HG03342 (cell line): Measurements from ENCODE around the gene MYO1D.

Experiments
- ATAC-seq: cut with Tn5 transposase; IDR thresholded peaks from one replicate; pipeline ENCODE4 v1.9.1; 2021; ENCODE audit warnings: mild to moderate bottlenecking, moderate library complexity; ENCODE audit not compliant: unreplicated experiment

The MYO1D gene

GRCh38 chr17:32784113-32784512, 92.8 kb downstream of the MYO1D start:
- no peak for ATAC-seq

- no peak for ATAC-seq
Measured at GRCh38 chr17:32783602-32784001, 93.3 kb downstream of the MYO1D start.

GRCh38 chr17:32780721-32781120, 96.2 kb downstream of the MYO1D start:
- no peak for ATAC-seq

GRCh38 chr17:32777922-32778321, 99.0 kb downstream of the MYO1D start:
- ATAC-seq, result no peak

DNA sequence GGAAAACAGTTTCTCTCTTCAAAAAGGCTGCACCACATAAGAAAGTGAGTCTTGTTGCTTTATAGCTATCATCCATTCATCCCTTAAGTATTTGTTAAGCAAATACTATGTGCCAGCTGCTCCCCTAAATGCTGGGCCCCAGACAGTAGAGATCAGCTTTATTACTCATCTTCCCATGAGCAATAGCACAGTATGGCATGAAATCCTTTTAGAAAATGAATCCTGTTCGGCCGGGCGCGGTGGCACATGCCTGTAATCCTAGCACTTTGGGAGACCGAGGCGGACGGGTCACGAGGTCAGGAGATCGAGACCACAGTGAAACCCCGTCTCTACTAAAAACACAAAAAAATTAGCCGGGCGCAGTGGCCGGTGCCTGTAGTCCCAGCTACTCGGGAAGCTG, 99.5 kb downstream of the MYO1D start:
- no peak for ATAC-seq

GRCh38 chr17:32774695-32775084, 102.2 kb downstream of the MYO1D start:
- no peak for ATAC-seq

DNA sequence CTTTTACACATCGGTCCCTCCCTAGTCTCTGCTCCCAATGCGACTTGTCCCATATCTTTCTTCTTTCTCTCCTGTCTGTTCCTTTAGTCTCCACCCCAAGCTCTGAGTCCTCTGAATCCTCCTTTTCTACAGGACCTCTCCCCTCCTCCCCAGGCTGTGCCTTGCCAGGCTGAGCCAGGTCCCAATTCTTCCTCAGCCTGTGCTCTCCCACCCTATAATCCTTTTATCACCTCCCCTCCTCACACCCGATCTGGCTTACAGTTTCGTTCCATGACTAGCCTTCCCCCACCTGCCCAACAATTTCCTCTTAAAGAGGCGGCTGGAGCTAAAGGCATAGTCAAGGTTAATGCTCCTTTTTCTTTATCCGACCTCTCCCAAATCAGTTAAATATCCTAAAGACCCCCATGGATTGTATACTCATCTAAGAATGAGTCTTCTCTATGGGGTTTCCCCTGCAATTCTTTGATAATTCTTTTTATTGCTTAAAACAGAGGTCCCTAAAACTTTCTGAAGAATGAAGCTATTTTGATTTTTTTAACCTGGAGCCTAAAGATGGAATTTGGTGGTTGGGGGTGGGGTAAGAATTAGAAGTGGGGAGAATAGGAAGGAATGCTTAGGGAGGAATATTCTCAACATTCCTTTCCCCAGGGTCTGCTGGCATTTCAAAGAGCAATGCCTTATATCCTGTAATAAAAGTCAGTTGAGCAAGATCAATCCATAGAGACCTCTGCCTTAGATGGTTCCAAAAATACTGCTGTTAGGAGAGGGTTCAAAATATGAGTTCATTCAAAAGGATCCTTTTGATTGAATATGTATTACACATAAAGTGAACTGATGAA, 102.8 kb downstream of the MYO1D start:
- ATAC-seq, result no peak

DNA sequence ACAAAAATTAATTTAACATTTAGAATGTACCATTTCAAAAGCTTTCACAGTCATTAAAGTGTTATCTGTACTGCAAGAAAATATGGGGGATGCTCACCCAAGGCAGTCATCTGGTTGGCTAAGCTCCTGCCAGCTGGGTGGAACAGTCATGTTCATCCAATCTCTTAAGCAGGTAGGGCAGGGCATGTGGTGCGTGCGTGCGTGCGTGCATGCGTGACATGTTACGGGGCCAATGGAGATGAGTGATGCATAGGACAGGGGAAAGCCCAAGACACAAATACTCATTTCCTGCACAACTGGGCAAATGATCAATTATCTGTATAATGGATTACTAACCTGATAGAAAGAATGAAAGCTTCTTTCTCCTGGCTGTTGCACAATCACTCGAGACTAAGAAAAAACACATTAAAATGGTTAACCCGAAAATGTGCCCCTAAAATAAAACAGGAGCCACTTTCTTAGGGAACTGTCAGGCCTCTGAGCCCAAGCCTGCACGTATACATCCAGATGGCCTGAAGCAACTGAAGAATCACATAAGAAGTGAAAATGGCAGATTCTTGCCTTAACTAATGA, 104.4 kb downstream of the MYO1D start:
- no peak for ATAC-seq

DNA sequence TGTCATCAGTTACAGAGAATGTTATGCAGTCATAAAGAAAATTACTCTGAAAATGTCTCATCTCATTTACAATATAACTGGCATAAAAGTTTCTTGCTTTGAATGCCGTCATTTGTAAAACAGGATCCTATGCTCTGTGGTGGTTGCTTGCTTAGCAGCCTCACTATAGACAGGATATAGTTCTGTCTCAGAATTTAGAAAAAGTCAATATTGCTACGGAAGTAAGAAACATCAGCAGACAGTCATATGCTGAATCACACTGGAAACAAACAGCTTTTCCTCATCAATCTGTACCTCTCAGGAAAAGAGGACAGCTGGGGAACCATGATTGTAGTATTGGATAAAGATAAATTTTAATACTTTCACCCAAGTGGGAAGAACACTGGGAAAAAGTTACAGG, 105.5 kb downstream of the MYO1D start:
- ATAC-seq, result no peak

DNA sequence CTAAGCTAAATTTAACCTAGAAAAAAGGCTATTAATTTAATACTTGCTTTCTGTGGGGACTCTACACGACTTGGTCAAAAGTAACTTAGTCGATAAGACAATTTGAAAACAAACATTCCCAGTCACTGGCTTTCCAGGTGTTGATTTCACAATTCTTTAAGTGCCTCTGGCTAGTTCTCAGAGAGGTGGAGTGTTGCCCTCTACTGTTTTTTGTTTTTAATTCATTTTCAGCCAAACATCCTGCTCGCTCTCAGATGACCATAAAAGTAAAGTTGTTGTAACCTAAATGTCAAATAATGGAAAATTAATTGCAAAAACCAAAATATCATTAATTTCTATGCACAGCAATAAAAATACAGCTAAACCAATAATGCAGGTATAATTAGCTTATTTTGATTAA, 107.1 kb downstream of the MYO1D start:
- no peak for ATAC-seq

- ATAC-seq, result no peak
Measured at GRCh38 chr17:32763855-32764439, 113.0 kb downstream of the MYO1D start.

GRCh38 chr17:32759476-32759875, 117.4 kb downstream of the MYO1D start:
- no peak for ATAC-seq

DNA sequence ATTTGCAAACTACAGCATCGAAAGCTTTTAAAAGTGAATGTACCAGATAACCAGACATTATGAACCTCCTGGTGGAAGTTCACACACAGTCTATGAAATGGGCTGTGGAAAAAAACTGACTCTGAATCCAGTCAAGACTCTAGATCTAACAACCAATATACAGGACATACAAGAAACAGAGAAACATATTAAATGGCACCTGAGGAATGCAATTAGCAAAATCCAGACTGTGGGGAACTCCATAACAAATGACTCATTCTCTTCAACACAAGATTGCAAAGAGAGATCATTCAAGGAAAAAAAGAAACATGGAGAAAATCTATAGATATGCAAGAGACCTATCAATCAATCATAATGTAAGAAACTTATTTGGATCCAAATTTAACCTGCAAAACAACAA, 119.0 kb downstream of the MYO1D start:
- no peak for ATAC-seq

GRCh38 chr17:32756696-32757095, 120.2 kb downstream of the MYO1D start:
- no peak for ATAC-seq

DNA sequence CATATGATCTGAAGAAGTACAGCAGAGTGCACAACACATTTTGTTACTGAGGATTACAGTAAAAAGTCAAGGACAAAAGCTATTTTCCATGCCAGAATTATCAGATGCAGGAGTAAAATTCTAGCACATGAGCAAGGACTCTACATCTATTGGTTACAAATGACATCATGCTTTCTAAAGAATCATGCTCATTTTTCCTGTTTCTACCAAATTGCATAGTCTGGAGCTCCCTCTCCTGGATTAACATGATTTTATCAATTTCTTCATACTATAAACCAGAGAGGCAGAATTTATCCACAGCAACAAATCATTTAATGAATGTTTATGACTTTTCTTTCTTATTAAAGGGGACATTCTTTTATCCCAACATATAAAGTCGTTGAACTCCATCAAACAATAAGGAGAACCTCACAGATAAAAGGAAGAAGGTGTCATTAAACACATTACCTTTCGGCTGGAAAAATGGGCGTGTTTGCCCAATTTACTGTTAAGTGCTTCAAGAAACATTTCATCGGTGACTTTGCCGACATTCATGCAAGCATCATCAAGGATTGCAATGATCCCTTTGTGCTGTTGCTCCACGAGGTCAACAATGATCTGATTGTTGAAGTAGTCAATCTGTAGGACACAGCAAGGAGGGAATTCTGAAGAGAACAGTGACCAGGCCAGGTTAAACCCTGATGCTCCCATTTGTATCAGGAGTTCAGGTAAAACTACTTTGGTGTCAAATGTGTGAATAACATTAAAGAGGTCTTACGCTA, 121.7 kb downstream of the MYO1D start:
- no peak for ATAC-seq

- ATAC-seq, result no peak
Measured at GRCh38 chr17:32752934-32753333, 124.0 kb downstream of the MYO1D start.

DNA sequence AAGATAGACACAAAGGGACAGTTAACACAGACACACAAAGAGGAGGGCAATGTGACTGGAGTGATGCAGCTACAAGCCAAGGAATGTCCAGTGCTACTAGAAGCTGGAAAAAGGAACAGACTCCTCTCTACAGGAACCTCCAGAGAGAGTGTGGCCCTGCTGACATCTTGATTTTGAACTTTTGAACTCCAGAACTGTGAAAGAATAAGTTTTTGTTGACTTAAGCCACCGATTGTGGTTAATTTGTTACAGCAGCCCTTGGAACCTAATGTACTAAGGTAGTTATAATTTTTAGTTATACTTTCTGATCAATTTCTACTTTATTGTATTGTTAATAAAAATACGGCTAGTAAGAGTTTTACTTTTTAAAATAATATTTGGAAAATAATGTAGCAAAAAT, 129.1 kb downstream of the MYO1D start:
- ATAC-seq, result no peak

DNA sequence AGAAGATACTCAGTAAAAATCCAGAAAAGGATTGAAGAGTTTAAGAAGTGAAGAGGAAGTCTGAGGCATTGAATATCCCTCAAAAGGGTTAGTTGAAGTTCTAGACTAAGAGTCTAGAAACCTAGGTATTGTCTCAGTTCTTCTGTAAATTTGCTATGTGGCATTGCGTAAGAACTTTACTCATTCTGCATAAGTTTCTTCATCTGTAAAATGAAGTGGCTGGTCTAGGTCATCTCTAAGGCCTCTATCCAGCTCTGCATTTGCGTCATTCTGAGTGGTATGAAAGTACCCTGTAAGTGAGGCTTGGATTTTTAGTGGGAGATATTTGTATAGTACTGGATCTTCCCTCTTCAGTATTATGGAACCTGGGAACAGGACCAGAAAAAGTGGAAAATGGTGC, 130.2 kb downstream of the MYO1D start:
- no peak for ATAC-seq

DNA sequence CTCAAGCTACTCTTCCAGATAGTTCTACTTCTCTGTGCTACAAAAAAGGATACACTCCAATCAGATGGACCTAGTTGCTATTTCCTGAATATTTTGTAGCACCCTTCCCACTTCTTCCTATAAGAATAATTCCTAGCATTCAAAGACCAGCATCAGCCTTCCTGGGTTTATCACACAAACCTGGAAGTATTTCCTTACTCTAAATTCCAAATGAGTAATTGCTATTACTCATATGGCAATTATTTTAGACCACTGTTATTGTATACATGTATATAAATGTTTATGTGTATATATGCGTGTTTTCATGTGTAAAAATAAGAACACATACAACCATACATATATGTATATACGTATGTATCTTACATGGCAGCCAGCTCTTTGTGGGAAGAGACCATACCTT, 130.6 kb downstream of the MYO1D start:
- no peak for ATAC-seq

DNA sequence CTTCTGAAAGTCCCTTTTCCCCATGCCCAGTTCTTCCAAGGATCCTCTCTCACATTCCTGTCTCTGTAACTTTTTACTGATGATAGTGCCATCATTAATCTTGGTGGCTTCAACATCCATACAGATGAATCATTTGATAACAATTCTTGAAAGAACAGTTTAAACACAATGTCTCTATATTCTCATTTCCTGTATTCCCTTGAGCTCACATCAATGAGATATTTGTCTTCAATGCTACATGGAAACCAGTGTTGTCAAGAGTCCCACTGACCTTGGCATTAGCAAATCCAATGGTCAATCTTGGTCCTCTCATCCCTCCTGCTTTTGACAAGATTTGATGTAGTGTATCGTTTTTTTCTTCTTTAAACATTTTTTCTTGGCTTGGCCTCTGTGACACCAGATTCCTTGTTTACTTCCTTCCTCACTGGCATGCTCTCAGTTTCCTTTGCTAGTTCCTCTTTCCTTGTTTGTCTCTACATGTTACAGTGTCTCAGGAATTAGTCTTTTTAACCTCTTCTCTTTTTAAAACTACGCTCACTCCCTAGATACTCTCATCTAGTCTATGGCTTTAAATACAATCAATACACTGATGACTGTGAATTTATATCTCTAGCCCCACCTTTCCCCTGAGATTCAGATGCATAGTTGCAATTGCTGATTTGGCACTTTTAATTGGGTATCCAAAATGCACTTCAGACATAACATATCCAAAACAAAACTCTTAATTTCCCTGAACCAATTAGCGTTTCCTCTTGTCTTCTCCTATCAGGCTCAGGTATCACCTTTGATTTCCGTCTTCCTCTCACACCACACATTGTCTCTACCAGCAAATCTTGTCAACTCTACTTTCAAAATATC, 134.0 kb downstream of the MYO1D start:
- no peak for ATAC-seq

GRCh38 chr17:32741381-32741780, 135.5 kb downstream of the MYO1D start:
- no peak for ATAC-seq
